Suprapubic skin (tissue), 4 donors: ENCODE results near the gene ERBIN.

ENCODE experiments used
- CTCF ChIP-seq, 2 donors: fragments of 200-600 bp in 1 of 2; fragments of 450-650 bp in 1 of 2; sonication (generic) in 1 of 2; IDR thresholded peaks; one replicate each; pipeline ENCODE4 v1.5.1; 2016 to 2019; ENCODE audit warnings: antibody characterized with exemption in 2 of 2, mild to moderate bottlenecking in 1 of 2, moderate library complexity in 1 of 2
- POLR2A ChIP-seq, 2 donors: fragments of 450-650 bp; IDR thresholded peaks; one replicate each; pipeline ENCODE4 v1.6.1; 2017; ENCODE audit warnings: antibody characterized with exemption in 2 of 2, mild to moderate bottlenecking in 2 of 2, moderate library complexity in 2 of 2
- POLR2AphosphoS5 ChIP-seq, 3 donors: sonication (generic); formaldehyde crosslinking; IDR thresholded peaks; one replicate each; pipeline ENCODE4 v1.6.1; 2017; ENCODE audit warnings: antibody characterized with exemption in 3 of 3

- TF ChIP-seq CTCF (IDR thresholded peaks at IDR 0.05): no peak
- no peak for TF ChIP-seq POLR2A (IDR thresholded peaks at IDR 0.05)
- TF ChIP-seq POLR2AphosphoS5 (IDR thresholded peaks at IDR 0.05): no peak
Measured at GRCh38 chr5:65876970-65877369, 49.4 kb upstream of the ERBIN start.
